HFF-Myc (cell line): Measurements from ENCODE around the gene ARFGAP1.

Source experiments
- DNase-seq: peaks from one replicate; pipeline ENCODE4 v3.0.0-alpha.2; 2011; ENCODE audit warnings: low read depth; ENCODE audit errors: extremely low read depth
- H3K4me3 ChIP-seq: replicated peaks from 2 replicates; pipeline ENCODE4 v1.5.1; 2011; ENCODE audit warnings: low read depth, mild to moderate bottlenecking, control low read depth, low read length
- TF ChIP-seq, protein P1 (sequence below): IDR thresholded peaks from 2 replicates; pipeline ENCODE4 v1.5.1; 2012; ENCODE audit warnings: mild to moderate bottlenecking, low read depth, low read length, control low read depth; ENCODE audit errors: missing control alignments

Gene ARFGAP1

DNA sequence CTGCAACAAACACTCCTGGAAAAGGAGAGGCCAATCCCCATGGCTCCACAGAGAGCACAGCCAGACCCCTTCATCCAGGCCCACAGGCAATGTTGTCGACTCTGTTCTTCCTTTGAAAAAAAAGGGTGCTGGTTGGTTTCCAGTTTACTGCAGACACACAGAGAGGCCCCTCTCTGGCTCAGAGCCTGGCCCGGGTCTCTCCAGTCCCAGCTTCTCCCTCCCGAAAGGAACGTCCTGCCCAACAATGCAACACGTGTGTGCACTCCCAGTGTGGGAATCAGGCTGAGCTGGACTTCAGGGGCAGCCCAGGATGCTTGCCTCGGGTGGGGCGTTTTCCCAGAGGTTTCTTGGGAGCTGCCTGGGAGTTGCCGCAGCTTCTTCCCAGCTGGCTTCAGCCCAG lies 13.8 kb upstream of the ARFGAP1 start:
- DNase-seq, result no peak
- no peak overlapping the region for H3K4me3 ChIP-seq
- TF ChIP-seq, protein P1, sequence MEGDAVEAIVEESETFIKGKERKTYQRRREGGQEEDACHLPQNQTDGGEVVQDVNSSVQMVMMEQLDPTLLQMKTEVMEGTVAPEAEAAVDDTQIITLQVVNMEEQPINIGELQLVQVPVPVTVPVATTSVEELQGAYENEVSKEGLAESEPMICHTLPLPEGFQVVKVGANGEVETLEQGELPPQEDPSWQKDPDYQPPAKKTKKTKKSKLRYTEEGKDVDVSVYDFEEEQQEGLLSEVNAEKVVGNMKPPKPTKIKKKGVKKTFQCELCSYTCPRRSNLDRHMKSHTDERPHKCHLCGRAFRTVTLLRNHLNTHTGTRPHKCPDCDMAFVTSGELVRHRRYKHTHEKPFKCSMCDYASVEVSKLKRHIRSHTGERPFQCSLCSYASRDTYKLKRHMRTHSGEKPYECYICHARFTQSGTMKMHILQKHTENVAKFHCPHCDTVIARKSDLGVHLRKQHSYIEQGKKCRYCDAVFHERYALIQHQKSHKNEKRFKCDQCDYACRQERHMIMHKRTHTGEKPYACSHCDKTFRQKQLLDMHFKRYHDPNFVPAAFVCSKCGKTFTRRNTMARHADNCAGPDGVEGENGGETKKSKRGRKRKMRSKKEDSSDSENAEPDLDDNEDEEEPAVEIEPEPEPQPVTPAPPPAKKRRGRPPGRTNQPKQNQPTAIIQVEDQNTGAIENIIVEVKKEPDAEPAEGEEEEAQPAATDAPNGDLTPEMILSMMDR, result no peak

DNA sequence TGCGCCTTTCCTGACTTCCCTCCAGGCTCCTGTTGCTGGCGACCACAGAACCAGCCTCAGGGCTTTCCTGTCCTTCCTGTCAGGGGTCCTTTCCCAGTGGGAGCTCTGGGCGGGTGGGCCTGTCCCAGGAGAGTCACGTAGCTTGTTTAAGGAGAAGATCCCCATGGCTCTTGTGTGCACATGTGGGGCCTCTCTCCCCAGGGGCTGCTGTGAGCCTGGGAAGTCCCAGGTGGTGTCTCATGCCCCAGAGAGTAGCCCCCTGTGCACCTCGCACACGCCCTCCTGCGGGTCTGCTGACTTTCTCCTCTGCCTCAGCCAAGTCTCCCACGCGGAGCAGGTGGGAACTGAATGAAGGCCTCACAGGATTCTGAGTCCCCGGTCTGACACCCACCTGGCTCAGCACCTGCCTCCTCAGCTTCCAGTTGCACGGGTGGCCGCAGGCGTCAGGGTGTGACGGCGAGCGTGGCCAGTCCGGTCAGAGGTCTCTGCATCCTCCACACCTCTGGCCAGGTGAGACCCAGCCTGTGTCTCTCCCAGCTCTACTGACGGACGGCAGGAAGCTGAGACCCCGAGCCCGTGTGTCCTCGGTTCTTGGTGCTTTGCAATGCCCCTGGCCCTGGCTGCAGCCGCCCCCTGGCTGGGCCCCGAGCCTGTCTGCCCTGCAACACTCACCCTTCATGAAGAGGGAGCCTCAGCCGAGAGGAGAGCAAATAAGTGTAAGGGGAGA lies 12.7 kb upstream of the ARFGAP1 start:
- DNase-seq, result no peak
- H3K4me3 ChIP-seq, result no peak overlapping the region
- TF ChIP-seq, protein P1, result no peak

DNA sequence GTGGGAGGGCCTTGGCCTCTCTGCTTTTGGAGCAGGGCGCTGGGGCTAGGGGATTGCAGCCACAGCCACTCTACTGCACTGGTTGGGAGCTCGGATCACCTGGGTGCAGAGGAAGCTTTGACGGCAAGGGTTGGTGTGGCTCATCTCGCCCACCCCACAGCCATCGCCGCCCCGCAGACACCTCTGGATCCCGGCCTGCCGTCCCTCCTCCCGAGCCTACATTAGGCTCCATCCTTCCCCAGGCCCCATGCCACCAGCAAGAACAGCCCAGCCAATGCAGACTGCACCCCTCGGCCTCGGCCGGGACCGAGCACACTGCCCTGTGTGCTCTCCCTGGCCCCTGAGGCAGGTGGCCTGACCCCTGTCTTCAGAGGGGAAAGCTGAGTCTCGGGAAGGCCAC lies 12.1 kb upstream of the ARFGAP1 start:
- TF ChIP-seq, protein P1, result no peak
- H3K4me3 ChIP-seq, result no peak overlapping the region
- no peak for DNase-seq

DNA sequence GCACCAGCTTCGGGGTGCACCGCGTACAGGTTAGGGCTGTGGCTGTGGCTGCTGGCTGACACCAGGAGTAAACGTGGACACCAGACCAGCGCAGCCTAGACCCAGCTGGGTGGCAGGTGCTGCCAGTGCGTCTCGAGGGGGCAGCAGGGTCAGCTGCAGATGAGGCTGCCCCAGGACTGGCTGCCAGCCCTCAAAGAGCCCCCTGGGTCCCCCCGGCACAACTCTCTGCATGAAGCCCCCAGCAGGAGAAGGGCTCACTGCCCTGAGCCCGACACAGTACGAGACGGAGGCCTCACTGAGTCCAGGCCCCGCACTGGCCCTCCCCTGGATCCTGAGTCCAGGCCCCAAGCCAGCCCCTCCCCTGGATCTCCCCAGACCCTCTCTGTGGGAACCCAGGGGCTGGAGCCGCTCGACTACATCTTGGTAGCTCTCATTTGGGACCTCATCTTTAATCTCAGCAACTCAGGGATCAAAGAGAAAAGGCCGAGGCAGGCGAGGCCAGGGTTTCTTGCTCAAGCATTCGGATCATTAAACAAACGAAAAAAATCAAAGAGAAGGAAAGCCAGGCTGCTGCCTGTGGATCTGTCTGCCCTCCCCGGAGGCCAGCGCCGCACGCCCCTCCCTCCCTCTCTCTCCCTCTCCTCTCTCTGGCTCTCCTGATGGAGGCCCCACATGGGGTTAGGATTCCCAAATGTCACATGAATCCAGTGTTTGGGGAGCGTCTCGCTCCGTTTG lies 11.4 kb upstream of the ARFGAP1 start:
- H3K4me3 ChIP-seq, result no peak overlapping the region
- TF ChIP-seq, protein P1, result no peak
- no peak for DNase-seq

DNA sequence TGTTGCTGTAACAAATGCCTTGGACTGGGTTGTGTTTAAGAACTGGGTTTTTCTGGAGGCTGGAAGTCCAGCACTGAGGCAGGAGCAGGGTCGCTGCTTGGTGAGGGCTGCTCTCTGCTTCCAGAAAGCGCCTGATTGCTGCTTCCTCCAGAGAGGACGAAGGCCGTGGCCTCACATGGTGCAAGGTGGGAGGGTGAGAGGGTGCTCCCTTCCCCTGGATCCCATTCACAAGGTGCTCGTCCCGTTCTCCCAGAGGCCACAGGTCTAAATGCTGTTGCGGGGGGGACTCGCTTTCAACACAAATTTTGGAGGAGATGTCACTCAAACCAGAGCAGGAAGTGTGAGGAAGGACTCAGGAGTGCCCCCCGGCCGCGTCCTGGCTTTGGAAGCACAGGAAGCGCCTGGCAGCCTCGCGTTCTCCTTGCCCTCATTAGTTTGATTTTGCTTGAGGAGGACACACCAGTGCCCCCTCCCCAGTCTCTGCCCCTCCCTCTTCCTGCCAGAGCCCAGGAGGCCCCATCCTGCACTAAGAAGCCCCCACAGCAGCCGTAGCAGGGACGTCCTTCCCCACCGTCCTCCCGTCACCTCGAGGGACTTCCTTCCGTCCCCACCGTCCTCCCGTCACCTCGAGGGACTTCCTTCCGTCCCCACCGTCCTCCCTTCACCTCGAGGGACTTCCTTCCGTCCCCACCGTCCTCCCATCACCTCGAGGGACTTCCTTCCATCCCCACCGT lies 10.7 kb upstream of the ARFGAP1 start:
- no peak overlapping the region for H3K4me3 ChIP-seq
- TF ChIP-seq, protein P1, result no peak
- no peak for DNase-seq

DNA sequence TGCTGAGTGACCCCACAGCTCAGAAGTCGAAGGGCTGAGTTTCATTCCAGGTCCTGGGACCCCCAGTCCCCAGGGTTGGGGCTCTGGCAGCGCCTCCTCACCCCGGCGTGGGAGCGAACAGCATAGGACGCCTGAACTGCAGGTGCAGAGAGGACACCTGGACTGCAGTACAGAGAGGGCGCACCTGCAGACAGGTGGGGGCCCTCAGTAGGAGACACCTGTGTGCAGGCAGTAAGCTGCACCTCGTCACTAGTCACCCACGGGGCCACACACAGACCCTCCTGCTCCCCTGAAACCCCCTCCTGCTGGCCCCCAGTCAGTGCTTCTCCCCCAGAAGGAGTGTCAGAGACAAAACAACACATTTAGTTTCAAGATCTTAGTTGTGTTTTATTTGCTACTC lies 9.8 kb upstream of the ARFGAP1 start:
- TF ChIP-seq, protein P1, result no peak
- no peak overlapping the region for H3K4me3 ChIP-seq
- DNase-seq, result no peak
